ENCODE measurements around the gene CNTNAP2.
"Not testable (repeated sequence)": the region's sequence is repeated elsewhere in the genome, so short reads cannot be mapped to it uniquely, and the experiment has no call there.

CNTNAP2 gene

DNA sequence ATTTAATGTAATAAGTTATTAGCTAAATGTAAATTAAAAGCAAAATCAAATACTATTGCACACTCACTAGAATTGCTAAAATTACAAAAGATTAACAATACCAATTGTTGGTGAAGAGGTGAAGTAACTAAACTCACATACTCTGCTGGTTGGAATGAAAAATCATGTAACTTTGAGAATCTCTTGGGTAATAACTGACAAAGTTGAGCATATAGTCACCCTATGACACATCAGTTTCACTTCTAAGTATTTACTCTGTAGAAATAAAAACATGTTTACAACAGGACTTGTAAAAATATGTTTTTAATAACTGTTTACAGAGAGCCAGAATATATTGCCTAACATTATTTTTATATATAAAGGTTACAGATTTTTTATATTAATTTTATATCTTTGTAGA is 33.6 kb downstream of the CNTNAP2 start:
- DNase-seq (ENCODE audit: low read depth), result no peak

DNA sequence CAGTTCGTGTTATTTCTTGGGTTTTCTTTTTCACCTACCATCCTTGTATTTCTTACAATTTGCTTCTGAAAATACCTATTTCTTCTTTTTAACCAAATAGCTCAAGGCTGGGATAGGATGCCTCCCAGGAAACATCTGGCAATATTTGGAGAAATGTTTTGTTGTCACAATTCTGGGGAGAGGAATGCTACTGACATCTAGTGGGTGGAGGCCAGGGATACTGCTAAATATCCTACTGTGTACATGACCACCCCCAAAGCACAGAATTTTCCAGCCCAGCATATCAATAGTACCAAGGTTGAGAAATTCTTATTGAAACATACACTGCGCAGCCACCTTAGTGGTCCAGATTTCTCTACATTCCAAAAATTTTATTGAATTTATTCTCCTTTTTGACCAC is 55.5 kb downstream of the CNTNAP2 start:
- no peak for DNase-seq (ENCODE audit: low read depth)

GRCh38 chr7:146175716-146176115 is 59.1 kb downstream of the CNTNAP2 start:
- DNase-seq (ENCODE audit: low read depth), result no peak

DNA sequence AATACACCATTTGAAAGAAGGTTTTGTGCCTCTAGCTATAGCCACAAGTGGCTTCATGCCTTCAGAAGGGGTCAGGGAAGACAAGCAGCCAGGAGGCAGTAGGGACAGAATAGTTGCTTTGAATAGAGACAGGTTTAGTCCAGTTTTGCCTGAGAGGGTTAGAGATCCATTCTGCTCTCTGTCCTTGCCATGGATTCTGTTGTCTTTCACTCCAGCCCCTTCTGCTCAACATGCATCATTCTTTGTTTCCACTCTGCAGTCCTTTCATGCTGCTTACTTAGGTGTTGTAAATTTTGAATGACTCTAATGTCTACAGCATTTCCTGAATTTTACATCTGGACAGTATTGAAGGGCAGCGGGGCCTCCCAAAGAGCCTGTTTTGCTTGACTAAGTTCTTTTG is 60.3 kb downstream of the CNTNAP2 start:
- DNase-seq (ENCODE audit: low read depth), result no peak

GRCh38 chr7:146177301-146177700 is 60.7 kb downstream of the CNTNAP2 start:
- no peak for DNase-seq (ENCODE audit: low read depth)

DNA sequence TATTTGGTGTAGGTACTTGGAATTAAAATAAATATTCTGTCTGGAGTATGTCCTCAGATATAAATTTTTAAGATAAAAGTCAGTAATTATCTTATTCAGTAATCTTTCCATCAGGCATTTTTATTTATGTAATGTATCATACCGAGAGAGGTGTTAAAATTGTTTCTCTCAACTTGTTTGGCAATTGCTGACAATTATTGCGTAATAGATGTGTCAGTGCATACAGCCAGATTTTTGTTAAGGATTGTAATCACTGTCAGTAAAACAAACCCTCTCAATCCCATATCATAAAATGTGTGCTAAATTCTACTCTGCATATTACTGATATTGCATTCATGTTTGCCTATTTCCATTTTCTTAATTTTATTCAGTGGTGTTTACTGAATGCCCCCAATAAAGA is 69.2 kb downstream of the CNTNAP2 start:
- DNase-seq (ENCODE audit: low read depth), result no peak

GRCh38 chr7:146191428-146191827 is 74.8 kb downstream of the CNTNAP2 start:
- not testable (repeated sequence) for DNase-seq (ENCODE audit: low read depth)

DNA sequence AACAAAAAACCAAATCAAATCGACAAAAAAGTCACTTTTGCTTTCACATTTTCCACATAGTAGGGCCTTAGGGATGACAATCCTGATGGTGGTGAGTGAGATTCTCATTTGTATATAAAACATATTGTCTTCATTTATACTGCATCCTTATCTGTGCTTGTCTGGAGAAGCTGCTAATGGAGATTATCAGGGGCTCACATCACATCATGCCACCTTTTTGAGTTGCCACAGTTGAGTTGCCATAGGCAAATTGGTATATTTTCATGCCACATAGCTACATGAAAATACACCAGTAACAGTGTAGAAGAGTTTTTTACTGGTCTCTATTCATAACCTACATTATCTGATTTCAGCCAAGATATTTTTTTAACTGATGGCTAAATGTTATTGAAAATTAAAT is 85.3 kb downstream of the CNTNAP2 start:
- DNase-seq (ENCODE audit: low read depth), result no peak

DNA sequence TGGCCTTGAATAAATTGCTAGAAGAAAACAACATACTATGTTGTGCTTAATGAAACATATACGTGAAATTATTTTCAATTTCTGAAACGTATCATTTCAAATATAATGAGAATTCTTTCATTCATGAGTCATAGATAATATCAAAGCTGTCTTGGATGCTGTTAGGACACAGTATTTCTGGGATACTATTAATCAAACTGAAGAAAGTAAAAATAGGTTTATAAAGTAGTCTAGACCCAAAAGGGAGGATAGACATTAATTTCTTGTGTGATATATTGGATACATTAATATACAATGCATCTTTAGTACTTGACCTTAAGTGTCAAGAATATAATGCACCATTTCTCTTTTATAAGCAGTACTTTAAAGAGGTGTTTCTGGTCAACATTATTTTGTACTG is 89.7 kb downstream of the CNTNAP2 start:
- DNase-seq (ENCODE audit: low read depth), result no peak

DNA sequence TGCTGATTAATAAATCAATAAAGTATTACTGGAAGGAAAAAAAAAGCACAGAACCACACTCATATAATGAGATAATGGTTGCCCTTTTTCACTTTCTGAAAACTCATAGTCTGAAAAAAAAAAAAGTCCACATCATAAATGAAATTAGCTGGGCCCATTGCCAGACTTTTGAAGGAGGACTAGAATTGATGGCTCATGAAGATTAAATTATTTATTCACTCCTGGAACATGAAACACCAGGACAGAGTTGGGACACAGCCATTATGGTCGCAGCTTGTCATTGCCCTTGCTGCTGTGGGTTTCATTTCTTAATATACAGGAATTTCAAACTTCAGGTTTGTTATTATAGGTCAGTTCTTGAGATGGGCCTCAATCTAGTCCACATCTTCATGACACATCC is 91.9 kb downstream of the CNTNAP2 start:
- no peak for DNase-seq (ENCODE audit: low read depth)

GRCh38 chr7:146214842-146215241 is 98.2 kb downstream of the CNTNAP2 start:
- no peak for DNase-seq (ENCODE audit: low read depth)

DNA sequence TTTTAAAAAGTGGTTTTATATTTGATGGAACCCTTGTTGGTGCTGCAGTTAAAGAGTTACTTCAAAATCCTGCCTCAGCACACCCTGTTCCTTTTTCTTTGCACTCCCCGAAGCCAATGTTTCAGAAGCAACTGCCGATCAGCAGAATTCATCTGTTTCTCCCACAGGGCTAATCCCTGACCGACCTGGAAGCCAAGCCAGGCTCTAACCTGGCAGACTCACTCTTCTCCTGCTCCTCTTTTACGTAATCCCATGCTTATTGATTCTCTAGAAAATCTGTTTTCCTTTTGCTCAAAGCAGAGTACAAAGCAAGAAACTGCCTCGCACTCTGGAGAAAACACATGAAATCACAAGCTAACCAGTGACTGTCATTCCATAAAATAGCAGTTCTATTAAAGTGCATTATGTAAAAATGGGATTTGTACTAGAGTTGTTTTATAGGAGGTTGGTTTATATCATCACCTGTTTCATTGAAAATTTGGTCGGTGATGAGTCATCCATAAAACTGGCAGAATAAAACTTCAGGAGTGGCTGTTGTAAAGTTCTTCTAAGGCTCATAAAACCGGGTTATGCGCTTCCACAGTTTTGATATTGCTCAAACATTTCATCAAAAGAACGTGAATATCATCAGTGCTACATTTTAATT is 99.9 kb downstream of the CNTNAP2 start:
- DNase-seq (ENCODE audit: low read depth), result no peak

- DNase-seq (ENCODE audit: low read depth), result no peak
Observed at GRCh38 chr7:146223851-146224250, 107.2 kb downstream of the CNTNAP2 start.

DNA sequence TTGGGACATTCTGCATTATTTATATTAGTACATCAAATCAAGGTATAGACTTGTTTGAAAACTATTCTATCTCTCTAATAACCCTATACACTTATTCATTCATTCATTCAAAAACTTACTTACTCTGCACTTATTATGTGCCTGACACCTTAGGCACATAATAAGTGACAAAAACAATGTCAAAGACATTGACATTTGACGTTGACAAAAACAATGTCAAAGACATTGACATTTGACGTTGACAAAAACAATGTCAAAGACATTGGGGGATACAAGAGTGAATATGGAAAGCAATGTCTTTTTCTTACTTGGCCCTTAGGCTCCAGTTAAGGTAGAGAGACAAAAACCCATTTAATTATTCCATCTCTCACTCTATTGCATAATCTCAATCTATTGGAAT is 116.0 kb downstream of the CNTNAP2 start:
- DNase-seq (ENCODE audit: low read depth), result no peak

- DNase-seq (ENCODE audit: low read depth), result no peak
Observed at GRCh38 chr7:146235195-146235594, 118.6 kb downstream of the CNTNAP2 start.

- no peak for DNase-seq (ENCODE audit: low read depth)
Observed at GRCh38 chr7:146242661-146243060, 126.1 kb downstream of the CNTNAP2 start.

- DNase-seq (ENCODE audit: low read depth), result not testable (repeated sequence)
Observed at GRCh38 chr7:146247991-146248390, 131.4 kb downstream of the CNTNAP2 start.

DNA sequence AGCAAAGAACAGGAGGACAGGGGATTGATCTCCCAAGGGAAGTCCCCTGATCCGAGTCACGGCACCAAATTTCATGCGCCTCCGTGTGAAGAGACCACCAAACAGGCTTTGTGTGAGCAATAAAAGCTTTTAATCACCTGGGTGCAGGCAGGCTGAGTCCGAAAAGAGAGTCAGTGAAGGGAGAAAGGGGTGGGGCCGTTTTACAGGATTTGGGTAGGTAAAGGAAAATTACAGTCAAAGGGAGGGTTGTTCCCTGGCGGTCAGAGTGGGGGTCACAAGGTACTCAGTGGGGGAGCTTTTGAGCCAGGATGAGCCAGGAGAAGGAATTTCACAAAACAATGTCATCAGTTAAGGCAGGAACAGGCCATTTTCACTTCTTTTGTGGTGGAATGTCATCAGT is 132.1 kb downstream of the CNTNAP2 start:
- not testable (repeated sequence) for DNase-seq (ENCODE audit: low read depth)

DNA sequence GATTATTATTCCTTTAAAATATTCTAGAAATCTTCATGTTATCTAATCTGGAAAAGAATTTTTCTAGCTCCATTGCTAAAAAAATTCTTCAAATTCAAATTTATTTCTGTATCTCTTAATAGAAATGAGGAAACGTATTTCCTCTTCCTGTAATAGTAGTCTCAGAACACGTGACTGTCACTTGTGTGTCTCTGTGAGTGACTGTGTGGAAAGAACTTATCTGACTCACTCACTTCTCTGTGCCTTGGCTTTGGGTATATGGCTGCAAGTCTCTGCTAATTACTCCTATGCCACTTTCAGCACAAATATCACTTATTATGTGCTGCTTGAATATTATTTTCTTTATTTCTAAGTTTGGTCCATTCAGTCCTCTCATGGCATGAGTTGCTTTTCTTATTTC is 132.7 kb downstream of the CNTNAP2 start:
- DNase-seq (ENCODE audit: low read depth), result no peak

- no peak for DNase-seq (ENCODE audit: low read depth)
Observed at GRCh38 chr7:146255609-146256008, 139.0 kb downstream of the CNTNAP2 start.

- no peak for DNase-seq (ENCODE audit: low read depth)
Observed at GRCh38 chr7:146262527-146262926, 145.9 kb downstream of the CNTNAP2 start.

GRCh38 chr7:146276888-146277287 is 160.3 kb downstream of the CNTNAP2 start:
- no peak for DNase-seq (ENCODE audit: low read depth)

DNA sequence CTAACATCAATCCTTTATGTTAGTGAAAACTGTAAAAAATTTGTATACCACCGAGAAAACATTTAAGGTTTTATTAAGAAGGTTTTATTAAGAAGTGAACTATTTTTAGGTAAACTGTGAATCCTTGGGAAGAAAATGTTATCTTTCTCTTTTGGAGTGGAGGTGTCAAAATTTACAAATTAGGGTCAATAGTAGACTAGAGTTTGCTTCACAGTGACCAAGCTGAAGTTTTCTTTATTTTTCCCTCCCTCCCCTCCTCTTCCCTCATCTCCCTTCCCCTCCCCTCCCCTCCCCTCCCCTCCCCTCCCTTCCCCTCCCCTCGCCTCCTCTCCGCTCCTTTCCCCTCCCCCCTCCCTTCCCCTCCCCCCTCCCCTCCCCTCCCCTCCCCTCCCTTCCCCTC is 168.8 kb downstream of the CNTNAP2 start:
- DNase-seq (ENCODE audit: low read depth), result no peak

DNA sequence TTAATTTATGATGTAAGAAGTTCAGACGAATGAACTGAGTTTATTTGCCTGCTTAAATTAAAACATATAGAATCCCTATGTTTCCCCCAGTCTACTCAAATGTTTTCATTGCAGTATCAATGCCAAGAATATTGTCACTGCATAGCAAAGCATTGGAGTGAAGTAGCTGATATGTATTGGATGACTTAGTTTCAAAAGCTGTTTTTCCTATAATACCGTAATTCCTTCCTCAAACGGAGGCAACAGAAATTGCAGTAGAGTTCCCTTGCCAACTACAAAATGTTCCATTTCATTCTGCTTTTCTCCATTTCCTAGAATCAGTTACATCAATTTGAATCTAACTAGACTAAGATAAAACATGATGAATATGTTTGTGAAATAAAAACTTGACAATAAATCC is 174.1 kb downstream of the CNTNAP2 start:
- DNase-seq (ENCODE audit: low read depth), result no peak

DNA sequence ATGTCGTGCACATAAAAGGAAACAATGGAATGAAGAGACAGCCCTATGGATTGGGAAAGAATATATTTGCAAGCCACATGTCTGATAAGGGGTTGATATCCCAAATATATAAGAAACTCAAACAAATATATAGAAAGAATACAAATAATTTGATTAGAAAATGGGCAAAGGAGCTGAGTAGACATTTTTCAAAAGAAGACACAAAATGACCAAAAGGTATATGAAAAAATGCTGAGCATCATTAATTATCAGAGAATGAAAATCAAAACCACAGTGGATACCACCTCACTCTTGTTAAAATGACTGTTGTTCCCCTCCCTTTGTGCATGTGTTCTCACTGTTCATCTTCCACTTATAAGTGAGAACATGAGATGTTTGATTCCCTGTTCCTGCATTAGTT is 175.3 kb downstream of the CNTNAP2 start:
- DNase-seq (ENCODE audit: low read depth), result no peak
